Suppressor macrophage treated with lipopolysaccharide for 1 hour (primary cell): Measurements from ENCODE around the gene WDR81.

Experiments used
- DNase-seq, 3 donors: peaks; one replicate each; pipeline ENCODE4 v3.0.0-alpha.2; 2020 to 2022

WDR81 gene

DNA sequence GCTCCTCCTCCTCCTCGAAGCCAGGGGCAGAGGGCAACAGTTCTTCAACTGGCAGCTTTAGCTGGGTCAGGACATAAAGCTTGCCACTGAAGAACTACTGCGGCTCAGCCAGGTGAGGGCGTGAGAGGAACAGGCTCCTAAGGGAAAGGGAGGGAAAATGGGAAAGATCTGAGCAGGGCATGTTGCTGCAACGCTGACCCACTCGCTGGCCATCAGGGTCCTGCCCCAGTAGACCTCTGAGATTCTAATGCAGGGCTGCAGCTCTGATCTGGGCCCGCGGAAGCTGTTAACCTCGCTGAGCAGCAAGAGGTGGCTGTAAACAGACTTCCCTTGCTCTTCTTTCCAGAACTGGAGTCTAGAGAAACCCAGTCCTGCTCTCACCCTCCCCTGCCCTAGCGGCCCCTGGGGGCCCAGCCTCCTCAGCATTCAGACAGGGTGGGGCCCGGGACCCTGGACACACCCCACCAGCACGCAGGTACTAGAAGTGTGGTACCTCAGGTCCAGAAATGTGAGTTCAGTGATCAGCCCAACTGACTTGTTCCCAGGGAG is 10.6 kb upstream of the WDR81 start:
- DNase-seq = no peak

DNA sequence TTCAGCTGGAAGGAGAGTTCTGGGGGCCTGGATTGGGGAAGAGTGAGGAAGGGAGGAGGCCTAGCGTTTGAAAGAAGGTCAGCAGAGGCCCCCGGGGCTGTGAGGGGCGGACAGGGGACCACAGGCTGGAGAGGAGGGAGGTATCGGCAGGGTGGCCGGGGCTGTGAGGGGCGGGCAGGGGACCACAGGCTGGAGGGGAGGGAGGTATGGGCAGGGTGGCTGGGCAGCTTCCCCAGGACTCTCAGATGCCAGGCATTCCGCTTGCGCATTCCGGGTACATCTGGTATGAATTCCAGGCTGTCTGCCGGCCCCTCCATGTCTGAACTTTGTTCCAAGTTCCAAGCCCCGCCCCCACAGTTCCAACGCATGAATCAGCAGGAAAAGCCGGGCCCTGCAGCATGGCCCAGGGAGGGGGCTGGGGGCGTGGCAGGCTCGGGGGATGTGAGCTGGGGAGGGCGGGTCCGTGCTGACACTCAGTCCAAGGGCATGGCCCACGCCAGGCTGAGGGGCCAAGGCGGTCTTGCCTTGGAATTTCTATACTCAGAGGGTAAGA is 10.0 kb upstream of the WDR81 start:
- DNase-seq = peak; percentile 90 to 95 (median 93)

DNA sequence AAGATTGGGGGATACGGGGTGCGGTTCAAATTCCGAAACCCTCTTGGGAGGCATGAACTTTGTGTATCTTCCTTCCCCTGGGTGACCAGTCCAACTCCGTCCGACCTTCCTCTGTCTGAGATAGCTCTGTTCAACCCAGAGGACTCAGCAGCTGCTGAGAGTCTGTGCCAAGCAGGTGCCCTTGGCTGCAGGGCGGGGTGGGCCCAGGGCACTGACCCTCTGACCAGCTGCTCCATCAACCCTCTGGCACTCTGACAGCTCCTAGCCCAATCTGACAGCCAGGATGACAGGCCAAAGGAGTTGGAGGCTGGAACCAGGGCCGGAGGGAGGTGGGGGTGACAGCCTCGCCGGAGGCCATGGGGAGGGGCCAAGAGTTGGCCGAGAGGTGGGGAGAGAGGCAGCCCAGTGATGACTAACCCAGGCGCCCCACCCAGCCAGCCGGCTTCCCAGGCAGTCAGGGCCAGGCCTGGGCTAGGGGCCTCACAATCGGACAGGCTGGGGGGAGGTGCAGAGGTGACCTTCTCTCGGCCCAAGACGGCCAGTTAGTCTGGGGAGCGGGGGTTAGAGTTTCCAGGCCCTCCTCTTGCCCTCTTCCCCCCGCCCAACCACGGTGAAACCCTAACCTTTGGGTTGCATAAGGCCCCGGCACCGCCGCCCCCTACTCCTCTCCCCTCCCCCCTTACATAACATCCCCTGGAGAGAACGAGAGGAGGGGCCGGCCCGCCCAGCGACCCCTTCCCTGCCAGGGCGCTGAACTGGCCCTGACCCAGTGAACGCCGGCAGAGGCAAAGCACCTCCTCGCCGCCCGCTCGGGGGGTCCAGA is 9.3 kb upstream of the WDR81 start:
- DNase-seq = peak; percentile 84 to 91 (median 86)

DNA sequence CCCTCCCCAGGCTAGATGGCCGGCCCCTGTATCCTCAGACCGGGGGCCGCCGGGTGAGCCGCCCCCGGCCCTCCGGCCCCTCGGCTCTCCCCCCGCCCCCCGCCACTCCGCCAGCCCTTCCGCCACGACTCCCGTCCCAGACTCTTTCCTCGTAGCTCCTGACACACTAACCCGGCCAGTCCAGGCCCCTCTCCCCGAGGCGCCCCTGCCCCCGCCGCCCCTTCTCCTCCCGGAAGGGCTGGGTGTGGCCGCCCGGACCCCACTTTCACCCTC is 8.8 kb upstream of the WDR81 start:
- no peak for DNase-seq

DNA sequence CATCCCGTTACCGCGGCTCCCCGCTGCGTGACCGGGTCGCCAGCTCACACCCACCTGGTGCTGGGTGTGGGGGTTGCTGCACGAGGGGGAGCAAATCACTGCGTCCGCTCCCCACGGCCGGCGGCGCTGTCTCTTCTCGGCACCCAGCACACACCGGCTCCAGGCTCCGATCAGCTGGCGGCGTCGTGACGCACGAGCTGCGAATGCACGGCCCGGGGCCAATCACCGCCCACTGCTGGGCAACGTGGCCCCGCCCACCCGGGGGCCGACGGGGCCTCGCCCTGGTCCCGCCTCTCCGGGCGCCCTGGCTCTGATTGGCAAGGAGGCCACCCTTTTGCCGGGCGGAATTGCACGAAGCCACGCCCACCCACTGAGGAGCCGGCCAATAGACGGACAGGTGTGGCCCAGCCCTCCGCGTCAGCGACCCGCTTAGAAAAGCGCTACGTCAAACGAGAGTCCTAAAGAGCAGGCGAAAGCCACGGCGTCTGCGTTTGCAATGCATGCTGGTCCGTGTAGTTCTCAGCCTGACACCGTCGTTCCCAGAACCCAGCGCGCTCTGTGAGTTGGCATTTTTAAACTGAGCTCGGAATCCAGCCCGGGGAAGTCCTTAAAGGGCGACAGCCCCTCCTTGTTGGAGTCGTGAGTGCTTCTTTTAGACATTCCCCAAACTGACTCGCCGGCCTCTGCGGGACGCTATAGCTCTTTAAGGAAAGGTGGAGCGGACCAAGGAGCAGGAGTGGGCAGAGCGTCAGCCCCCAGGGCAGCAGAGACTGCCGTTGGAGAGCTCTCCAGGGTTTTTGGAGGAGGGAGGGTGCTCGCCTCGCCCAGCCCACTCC is 8.2 kb upstream of the WDR81 start:
- peak; percentile 100 for DNase-seq

DNA sequence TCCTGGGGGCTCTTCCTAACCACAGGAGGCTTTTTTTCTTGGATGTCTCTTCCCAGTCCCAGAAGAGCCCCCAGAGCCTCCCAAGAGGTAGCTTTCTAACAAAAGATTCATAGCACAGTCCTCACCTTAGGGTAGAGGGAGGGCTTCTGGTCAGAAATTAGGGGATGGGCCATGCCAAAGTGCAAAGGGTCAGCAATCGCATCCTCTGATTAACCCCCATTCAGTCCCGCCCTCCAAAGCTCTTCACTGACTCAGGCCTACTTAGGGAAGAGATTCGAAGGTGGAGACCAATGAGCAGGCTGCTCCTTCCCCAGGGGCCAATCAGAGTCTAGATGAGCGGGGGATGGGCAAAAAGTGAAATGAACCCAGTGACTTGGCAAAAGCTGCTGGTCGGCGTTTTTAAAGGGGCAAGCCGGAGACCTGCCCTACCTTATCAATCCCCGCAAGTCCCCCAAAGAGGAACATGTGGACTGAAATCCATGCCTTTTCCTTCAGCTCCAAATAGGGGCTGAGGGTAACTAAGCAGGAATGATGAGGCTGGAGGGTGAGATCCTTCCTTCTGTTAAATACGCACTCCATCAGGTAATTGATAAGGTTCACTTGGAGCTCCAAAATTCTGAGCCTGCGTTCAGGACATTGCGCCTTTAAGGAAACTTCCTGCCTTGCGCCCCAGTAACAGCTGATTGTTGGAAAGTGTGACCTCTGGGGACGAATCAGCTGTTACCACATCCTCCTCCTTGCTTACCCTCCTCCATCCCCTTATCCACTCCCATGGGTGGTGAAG is 7.4 kb upstream of the WDR81 start:
- DNase-seq = peak; percentile 96 to 98 (median 98)

DNA sequence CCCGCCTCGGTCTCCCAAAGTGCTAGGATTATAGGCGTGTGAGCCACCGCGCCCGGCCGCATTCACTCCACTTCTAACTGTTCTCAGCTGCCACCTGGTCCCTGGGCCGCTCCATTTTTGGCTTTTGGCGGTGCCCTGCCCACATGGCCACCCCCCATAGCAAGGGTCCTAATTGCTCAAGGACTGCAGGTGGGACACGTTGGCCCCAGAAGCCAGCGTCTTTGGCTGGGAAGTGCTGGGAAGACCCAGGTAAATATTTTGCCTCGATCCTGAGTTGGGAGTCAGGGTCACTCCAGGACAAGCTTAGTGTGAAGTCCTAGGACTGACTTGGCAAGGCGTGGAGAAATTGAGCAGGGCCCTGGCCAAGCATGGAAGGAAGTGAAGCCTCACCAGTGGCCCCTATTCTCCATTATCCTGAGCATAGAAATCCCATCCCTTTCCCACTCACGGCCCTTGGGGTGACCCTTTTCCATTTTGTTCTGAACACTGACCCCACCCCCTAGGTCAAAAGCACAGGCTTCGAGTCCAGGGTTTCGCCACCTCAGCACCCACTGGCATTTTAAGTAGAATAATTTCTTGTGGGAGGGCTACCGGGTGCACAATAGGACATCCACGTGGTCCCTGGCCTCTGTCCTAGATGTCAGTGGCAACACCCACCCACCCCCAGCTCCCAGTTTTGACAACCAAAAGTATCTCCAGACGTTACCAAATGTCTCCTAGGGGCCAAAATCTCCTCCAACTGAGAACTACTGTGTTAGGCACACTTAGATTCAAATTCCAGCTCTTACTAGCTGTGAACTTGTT is 5.9 kb upstream of the WDR81 start:
- no peak for DNase-seq

DNA sequence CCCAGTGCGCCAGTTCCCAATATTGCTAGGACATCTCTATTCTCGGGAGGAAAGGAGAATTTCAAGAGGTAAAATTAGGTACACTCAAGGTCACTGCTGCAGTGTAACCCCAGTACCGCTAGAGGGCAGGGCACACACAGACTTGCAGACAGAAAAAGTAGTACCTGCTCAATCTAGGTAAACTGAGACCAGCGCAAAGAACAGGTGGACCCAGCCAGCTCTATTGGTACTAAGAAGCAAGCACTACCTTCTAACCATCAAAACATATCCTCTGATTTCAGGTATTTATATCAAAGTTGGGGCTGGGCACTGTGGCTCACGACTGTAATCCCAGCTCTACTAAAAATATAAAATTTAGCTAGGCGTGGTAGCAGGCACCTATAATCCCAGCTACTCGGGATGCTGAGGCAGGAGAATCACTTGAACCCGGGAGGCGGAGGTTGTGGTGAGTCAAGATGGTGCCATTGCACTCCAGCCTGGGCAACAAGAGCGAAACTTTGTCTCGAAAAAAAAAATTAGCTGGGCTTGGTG is 3.6 kb upstream of the WDR81 start:
- DNase-seq = peak; percentile 66 to 73 (median 67)

DNA sequence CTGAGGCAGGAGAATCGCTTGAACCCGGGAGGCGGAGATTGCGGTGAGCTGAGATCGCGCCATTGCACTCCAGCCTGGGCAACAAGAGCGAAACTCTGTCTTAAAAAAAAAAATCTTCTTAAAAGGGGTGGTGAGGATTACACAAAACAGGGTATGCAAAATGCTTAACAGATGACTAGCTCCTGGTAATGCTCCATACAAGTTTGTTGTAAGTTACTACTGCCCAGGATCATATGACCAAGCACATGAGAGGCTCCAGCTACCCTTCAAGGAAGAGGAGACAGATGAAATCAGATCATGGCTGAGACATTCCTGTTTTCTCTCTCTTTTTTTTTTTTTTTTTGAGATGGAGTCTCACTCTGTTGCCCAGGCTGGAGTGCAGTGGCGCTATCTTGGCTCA is 2.5 kb upstream of the WDR81 start:
- DNase-seq = peak in 2 of 3 donors; percentile 50 to 55

DNA sequence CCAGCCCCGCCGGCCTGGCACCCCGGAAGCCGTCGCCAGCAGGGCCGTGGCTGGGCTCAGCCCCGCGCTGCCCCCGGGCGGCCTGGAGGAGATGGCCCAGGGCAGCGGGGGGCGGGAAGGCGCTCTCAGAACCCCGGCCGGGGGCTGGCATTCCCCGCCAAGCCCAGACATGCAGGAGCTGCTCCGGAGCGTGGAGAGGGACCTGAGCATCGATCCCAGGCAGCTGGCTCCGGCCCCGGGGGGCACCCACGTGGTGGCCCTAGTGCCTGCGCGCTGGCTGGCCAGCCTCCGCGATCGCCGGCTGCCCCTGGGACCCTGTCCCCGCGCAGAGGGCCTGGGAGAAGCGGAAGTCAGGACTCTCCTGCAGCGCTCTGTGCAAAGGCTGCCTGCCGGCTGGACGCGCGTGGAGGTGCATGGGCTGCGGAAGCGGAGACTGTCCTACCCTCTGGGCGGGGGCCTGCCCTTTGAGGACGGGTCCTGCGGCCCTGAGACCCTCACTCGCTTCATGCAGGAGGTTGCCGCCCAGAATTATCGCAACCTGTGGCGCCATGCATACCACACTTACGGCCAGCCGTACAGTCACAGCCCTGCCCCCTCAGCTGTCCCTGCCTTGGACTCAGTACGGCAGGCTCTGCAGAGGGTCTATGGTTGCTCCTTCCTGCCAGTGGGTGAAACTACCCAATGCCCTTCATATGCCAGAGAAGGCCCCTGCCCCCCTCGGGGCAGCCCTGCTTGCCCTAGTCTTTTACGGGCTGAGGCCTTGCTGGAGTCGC is 551 bp downstream of the WDR81 start:
- DNase-seq = peak; percentile 58 to 84 (median 67)

DNA sequence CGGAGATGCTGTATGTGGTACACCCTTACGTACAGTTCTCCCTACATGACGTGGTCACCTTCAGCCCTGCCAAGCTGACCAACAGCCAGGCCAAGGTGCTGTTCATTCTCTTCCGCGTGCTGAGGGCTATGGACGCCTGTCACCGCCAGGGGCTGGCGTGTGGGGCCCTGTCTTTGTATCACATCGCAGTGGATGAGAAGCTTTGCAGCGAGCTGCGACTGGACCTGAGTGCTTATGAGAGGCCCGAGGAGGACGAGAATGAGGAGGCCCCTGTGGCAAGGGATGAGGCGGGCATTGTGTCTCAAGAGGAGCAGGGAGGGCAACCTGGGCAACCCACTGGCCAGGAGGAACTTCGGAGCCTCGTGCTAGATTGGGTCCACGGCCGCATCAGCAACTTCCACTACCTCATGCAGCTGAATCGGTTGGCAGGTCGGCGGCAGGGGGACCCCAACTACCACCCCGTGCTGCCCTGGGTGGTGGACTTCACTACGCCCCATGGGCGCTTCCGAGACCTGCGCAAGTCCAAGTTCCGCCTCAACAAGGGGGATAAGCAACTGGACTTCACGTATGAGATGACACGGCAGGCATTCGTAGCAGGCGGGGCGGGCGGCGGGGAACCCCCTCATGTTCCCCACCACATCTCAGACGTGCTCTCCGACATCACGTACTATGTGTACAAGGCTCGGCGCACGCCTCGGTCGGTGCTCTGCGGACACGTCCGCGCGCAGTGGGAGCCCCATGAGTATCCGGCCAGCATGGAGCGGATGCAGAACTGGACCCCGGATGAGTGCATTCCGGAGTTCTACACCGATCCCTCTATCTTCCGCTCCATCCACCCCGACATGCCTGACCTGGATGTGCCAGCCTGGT is 1.4 kb downstream of the WDR81 start:
- no peak for DNase-seq

DNA sequence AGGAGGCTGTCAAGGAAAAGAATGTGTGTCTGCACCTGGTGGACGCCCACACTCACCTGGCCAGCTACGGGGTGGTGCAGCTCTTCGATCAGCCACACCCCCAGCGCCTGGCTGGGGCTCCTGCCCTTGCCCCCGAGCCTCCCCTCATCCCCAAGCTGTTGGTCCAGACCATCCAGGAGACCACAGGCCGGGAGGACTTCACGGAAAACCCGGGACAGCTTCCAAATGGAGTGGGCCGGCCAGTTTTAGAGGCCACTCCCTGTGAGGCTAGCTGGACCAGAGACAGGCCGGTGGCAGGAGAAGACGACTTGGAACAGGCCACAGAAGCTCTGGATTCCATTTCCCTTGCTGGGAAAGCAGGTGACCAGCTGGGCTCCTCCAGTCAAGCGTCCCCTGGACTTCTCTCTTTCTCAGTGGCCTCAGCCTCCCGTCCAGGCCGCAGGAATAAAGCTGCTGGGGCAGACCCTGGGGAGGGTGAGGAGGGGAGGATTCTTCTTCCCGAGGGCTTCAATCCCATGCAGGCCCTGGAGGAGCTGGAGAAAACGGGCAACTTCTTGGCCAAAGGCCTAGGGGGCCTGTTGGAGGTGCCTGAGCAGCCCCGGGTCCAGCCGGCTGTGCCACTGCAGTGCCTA is 2.2 kb downstream of the WDR81 start:
- no peak for DNase-seq

DNA sequence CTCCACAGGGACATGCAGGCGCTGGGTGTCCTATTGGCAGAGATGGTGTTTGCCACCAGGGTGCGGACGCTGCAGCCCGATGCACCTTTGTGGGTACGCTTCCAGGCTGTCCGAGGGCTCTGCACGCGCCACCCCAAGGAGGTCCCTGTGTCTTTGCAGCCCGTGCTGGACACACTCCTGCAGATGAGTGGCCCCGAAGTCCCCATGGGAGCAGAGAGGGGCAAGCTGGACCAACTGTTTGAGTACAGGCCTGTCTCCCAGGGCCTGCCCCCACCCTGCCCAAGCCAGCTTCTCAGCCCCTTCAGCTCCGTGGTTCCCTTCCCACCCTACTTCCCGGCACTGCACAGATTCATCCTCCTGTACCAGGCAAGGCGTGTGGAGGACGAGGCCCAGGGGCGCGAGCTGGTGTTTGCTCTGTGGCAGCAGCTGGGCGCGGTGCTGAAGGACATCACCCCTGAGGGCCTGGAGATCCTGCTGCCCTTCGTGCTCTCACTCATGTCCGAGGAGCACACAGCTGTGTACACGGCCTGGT is 2.8 kb downstream of the WDR81 start:
- DNase-seq = no peak

DNA sequence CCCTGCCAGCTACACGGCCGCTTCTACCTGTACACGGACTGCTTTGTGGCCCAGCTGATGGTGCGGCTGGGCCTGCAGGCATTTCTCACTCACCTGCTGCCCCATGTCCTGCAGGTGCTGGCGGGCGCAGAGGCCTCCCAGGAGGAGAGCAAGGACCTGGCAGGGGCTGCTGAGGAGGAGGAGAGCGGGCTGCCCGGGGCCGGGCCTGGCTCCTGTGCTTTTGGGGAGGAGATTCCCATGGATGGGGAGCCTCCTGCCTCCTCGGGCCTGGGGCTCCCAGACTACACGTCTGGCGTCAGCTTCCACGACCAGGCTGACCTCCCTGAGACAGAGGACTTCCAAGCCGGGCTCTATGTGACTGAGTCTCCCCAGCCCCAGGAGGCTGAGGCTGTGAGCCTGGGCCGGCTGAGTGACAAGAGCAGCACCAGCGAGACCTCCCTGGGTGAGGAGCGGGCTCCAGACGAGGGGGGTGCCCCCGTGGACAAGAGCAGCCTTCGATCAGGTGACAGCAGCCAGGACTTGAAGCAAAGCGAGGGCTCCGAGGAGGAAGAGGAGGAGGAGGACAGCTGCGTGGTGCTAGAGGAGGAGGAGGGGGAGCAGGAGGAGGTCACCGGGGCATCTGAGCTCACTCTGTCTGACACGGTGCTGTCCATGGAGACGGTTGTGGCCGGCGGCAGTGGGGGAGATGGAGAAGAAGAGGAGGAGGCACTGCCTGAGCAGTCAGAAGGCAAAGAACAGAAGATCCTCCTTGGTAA is 3.5 kb downstream of the WDR81 start:
- DNase-seq = no peak

DNA sequence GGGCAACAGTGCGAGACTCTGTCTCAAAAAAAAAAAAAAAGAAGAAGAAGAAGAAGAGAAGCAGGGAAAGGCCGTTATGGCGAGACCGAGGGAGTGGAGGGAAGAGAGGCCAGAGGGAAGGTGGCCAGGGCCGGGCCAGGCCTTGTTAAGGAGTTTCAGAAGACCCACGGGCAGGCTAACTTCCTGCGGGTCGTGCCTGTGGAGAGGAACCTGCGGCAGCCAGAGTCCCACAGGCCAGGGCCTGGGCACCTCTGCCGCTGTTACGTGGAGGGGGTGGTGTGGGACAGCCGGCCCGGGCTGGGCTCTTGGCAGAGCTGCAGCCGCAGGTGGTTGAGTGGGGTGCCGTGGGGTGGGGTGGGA is 5.4 kb downstream of the WDR81 start:
- DNase-seq = peak in 2 of 3 donors; percentile 48 to 67

DNA sequence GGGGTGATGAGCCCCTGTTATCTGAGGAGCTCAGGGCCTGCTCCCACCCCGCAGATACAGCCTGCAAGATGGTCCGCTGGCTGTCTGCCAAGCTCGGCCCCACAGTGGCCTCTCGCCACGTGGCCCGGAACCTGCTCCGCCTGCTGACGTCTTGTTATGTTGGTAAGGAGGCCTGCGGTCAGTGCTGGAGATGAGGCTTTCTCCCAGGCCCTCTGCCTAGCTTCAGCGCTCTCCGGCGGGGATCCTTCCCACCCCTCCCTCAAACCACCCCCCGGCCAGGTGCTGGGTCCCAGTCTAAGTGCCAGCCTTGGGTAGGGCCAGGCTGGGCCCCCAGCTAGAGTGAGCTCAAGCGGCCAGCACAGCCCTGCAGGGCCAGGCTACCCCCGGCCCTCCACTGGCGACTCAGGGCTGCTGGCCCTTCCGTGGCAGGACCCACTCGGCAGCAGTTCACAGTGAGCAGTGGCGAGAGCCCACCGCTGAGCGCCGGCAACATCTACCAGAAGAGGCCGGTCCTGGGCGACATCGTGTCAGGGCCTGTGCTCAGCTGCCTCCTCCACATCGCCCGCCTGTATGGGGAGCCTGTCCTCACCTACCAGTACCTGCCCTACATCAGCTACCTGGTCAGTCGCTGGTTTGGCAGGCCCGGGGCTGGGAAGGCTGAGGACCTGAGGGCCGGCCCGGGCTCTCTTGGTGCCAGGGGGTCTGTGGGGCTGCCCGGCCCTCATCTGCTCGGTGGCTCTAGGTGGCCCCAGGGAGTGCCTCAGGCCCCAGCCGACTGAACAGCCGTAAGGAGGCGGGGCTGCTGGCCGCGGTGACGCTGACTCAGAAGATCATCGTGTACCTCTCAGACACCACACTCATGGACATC is 6.1 kb downstream of the WDR81 start:
- no peak for DNase-seq

DNA sequence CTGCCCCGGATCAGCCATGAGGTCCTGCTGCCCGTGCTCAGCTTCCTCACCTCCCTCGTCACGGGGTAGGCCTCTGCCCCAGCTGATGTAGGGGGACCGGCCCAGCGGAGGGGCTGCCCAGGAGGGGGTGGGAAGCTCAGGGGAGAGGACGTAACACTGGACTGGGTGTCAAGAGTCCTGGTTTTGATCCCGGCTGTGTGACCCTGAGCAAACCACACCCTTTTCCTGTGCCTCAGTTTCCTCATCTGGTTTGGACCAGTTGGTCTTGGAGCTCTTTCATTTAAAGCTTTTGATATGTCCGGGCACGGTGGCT is 6.6 kb downstream of the WDR81 start:
- no peak for DNase-seq
